GM18505 (cell line): Measurements from ENCODE around the gene RAPGEF3.
A peak's percentile ranks its signal among the peaks of the same experiment; 100 is the strongest.

Experiments used
- ATAC-seq: cut with Tn5 transposase; IDR thresholded peaks from one replicate; pipeline ENCODE4 v1.9.1; 2021; ENCODE audit not compliant: unreplicated experiment
- POLR2A ChIP-seq: IDR thresholded peaks from 4 replicates; pipeline ENCODE4 v1.6.1; 2011; ENCODE audit warnings: borderline replicate concordance; ENCODE audit not compliant: insufficient read depth, insufficient read length; ENCODE audit errors: extremely low read depth

The RAPGEF3 gene

GRCh38 chr12:47775100-47775911 lies 16.6 kb upstream of the RAPGEF3 start:
- ATAC-seq, result no peak

GRCh38 chr12:47774663-47775062 lies 16.0 kb upstream of the RAPGEF3 start:
- ATAC-seq, result no peak
- TF ChIP-seq POLR2A, result no peak

More at GRCh38 chr12:47775100-47775911, 16.6 kb upstream of the RAPGEF3 start:
- no peak for TF ChIP-seq POLR2A

GRCh38 chr12:47773858-47774580 lies 15.3 kb upstream of the RAPGEF3 start:
- no peak for TF ChIP-seq POLR2A
- ATAC-seq, result no peak

- TF ChIP-seq POLR2A, result no peak
Measured at GRCh38 chr12:47773062-47773857, 14.6 kb upstream of the RAPGEF3 start, which contains the start of gene SLC48A1. SLC48A1 (plus strand) TSS chr12:47773238; CDS start chr12:47773305, 67 bp downstream.

GRCh38 chr12:47772738-47773061 lies 14.0 kb upstream of the RAPGEF3 start:
- no peak for ATAC-seq
- TF ChIP-seq POLR2A, result no peak

More at GRCh38 chr12:47773062-47773857, 14.6 kb upstream of the RAPGEF3 start, which contains the start of gene SLC48A1:
- peak; percentile 81 for ATAC-seq

- TF ChIP-seq POLR2A, result no peak
- ATAC-seq, result no peak
Measured at GRCh38 chr12:47772094-47772660, 13.5 kb upstream of the RAPGEF3 start.

GRCh38 chr12:47771304-47771703 lies 12.6 kb upstream of the RAPGEF3 start:
- TF ChIP-seq POLR2A, result no peak
- ATAC-seq, result no peak

- ATAC-seq, result no peak
- TF ChIP-seq POLR2A, result no peak
Measured at GRCh38 chr12:47770086-47770726, 11.5 kb upstream of the RAPGEF3 start.

GRCh38 chr12:47769234-47770085 lies 10.8 kb upstream of the RAPGEF3 start:
- no peak for TF ChIP-seq POLR2A
- no peak for ATAC-seq

GRCh38 chr12:47768323-47768811 lies 9.7 kb upstream of the RAPGEF3 start:
- ATAC-seq, result no peak

GRCh38 chr12:47767216-47767724 lies 8.6 kb upstream of the RAPGEF3 start:
- ATAC-seq, result no peak
- no peak for TF ChIP-seq POLR2A

More at GRCh38 chr12:47768323-47768811, 9.7 kb upstream of the RAPGEF3 start:
- TF ChIP-seq POLR2A, result no peak
